H9 (cell line): ENCODE measurements around the gene LTB4R2. TPM values are rescaled to one million over a fixed set of nuclear protein-coding genes. Genes with fewer than 3 reads are reported as not detected.

Source experiments
- DNase-seq: peaks from one replicate; pipeline ENCODE4 v3.0.0-alpha.2; 2017
- H2AFZ ChIP-seq: one replicate; pipeline ENCODE4 v1.6.1; 2013; ENCODE audit warnings: mild to moderate bottlenecking, low read length, control low read depth, moderate library complexity
- H2AK5ac ChIP-seq: 2 replicates; pipeline ENCODE4 v1.6.1; 2013; ENCODE audit warnings: low read length, control low read depth, mixed read lengths; ENCODE audit not compliant: insufficient read length
- H2BK120ac ChIP-seq: one replicate; pipeline ENCODE4 v1.6.1; 2013; ENCODE audit warnings: low read depth, mild to moderate bottlenecking, low read length, control low read depth, inconsistent platforms; ENCODE audit not compliant: poor library complexity, severe bottlenecking
- H2BK12ac ChIP-seq: 2 replicates; pipeline ENCODE4 v1.6.1; 2013; ENCODE audit warnings: low read length, control low read depth, mixed read lengths, low read depth; ENCODE audit not compliant: insufficient read length
- H2BK15ac ChIP-seq: 2 replicates; pipeline ENCODE4 v1.6.1; 2013; ENCODE audit warnings: low read depth, low read length, control low read depth
- H2BK20ac ChIP-seq: one replicate; pipeline ENCODE4 v1.6.1; 2013; ENCODE audit warnings: low read depth, mild to moderate bottlenecking, low read length, control low read depth, inconsistent platforms; ENCODE audit not compliant: poor library complexity, severe bottlenecking
- H2BK5ac ChIP-seq: 2 replicates; pipeline ENCODE4 v1.6.1; 2013; ENCODE audit warnings: low read length, control low read depth, mixed read lengths; ENCODE audit not compliant: insufficient read length
- H3K14ac ChIP-seq: 2 replicates; pipeline ENCODE4 v1.6.1; 2013; ENCODE audit warnings: low read length, control low read depth; ENCODE audit not compliant: insufficient read depth
- H3K18ac ChIP-seq: 2 replicates; pipeline ENCODE4 v1.6.1; 2013; ENCODE audit warnings: low read depth, mild to moderate bottlenecking, mixed read lengths, low read length, control low read depth; ENCODE audit not compliant: insufficient read length
- H3K23ac ChIP-seq: 2 replicates; pipeline ENCODE4 v1.6.1; 2013; ENCODE audit warnings: low read length, control low read depth, mixed read lengths, low read depth; ENCODE audit not compliant: insufficient read length
- H3K23me2 ChIP-seq: 2 replicates; pipeline ENCODE4 v1.6.1; 2013; ENCODE audit warnings: low read depth, mild to moderate bottlenecking, mixed read lengths, low read length, control low read depth; ENCODE audit not compliant: insufficient read length, poor library complexity, severe bottlenecking
- H3K27ac ChIP-seq: 2 replicates; pipeline ENCODE4 v1.5.1; 2013; ENCODE audit warnings: low read length, control low read depth, mixed read lengths, low read depth; ENCODE audit not compliant: insufficient read length
- H3K27me3 ChIP-seq: 2 replicates; pipeline ENCODE4 v1.6.1; 2013; ENCODE audit warnings: low read length, control low read depth, inconsistent platforms; ENCODE audit not compliant: insufficient read depth
- H3K4ac ChIP-seq: 2 replicates; pipeline ENCODE4 v1.6.1; 2013; ENCODE audit warnings: low read depth, mild to moderate bottlenecking, control low read depth, inconsistent platforms, low read length, moderate library complexity
- H3K4me1 ChIP-seq: 2 replicates; pipeline ENCODE4 v1.6.1; 2013; ENCODE audit warnings: low read length, control low read depth, inconsistent platforms; ENCODE audit not compliant: insufficient read depth
- H3K4me2 ChIP-seq: 2 replicates; pipeline ENCODE4 v1.6.1; 2013; ENCODE audit warnings: low read length, control low read depth, mixed read lengths; ENCODE audit not compliant: insufficient read length, insufficient read depth
- H3K56ac ChIP-seq: 2 replicates; pipeline ENCODE4 v1.6.1; 2013; ENCODE audit warnings: low read depth, mild to moderate bottlenecking, mixed read lengths, low read length, control low read depth; ENCODE audit not compliant: insufficient read length
- H3K79me1 ChIP-seq: 2 replicates; pipeline ENCODE4 v1.6.1; 2013; ENCODE audit warnings: low read depth, mild to moderate bottlenecking, moderate library complexity, low read length, control low read depth, inconsistent platforms; ENCODE audit not compliant: insufficient read depth, poor library complexity, severe bottlenecking
- H3K79me2 ChIP-seq: 2 replicates; pipeline ENCODE4 v1.6.1; 2013; ENCODE audit warnings: low read length, control low read depth, inconsistent platforms; ENCODE audit not compliant: insufficient read depth
- H3K9ac ChIP-seq: 2 replicates; pipeline ENCODE4 v1.6.1; 2013; ENCODE audit warnings: low read length, control low read depth, mixed read lengths; ENCODE audit not compliant: insufficient read length; ENCODE audit errors: extremely low read depth
- H3K9me3 ChIP-seq: one replicate; pipeline ENCODE4 v1.6.1; 2013; ENCODE audit warnings: low read depth, low read length, inconsistent platforms; ENCODE audit not compliant: control insufficient read depth
- H3T11ph ChIP-seq: one replicate; pipeline ENCODE4 v1.6.1; 2013; ENCODE audit warnings: mild to moderate bottlenecking, low read length, control low read depth, inconsistent platforms
- H4K20me1 ChIP-seq: one replicate; pipeline ENCODE4 v1.6.1; 2013; ENCODE audit not compliant: control insufficient read depth, insufficient read length, insufficient read depth
- H4K5ac ChIP-seq: 2 replicates; pipeline ENCODE4 v1.6.1; 2013; ENCODE audit warnings: low read depth, mild to moderate bottlenecking, mixed read lengths, low read length, control low read depth; ENCODE audit not compliant: insufficient read length
- H4K8ac ChIP-seq: replicated peaks from 2 replicates; pipeline ENCODE4 v1.6.1; 2013; ENCODE audit warnings: low read length, control low read depth, mixed read lengths, low read depth; ENCODE audit not compliant: insufficient read length
- H4K91ac ChIP-seq: 2 replicates; pipeline ENCODE4 v1.6.1; 2013; ENCODE audit warnings: low read depth, mild to moderate bottlenecking, moderate library complexity, mixed read lengths, low read length, control low read depth; ENCODE audit not compliant: insufficient read length
- H3K27ac Mint-ChIP-seq, 3 experiments: 2 replicates in 2 of 3; 3 replicates in 1 of 3; pipeline ENCODE4 v1.8.0; 2020 to 2021; ENCODE audit warnings: mixed read lengths in 3 of 3, mild to moderate bottlenecking in 1 of 3, moderate library complexity in 1 of 3
- H3K27me3 Mint-ChIP-seq: 2 replicates; pipeline ENCODE4 v1.8.0; 2021; ENCODE audit warnings: low read depth, mild to moderate bottlenecking, moderate library complexity, mixed read lengths
- H3K36me3 Mint-ChIP-seq, 3 experiments: 2 replicates in 2 of 3; 3 replicates in 1 of 3; pipeline ENCODE4 v1.8.0; 2020 to 2021; ENCODE audit warnings: low read depth in 3 of 3, mixed read lengths in 3 of 3; ENCODE audit not compliant: insufficient read depth in 1 of 3
- H3K4me1 Mint-ChIP-seq, 2 experiments: 2 replicates each; pipeline ENCODE4 v1.8.0; 2020; ENCODE audit warnings: mixed read lengths in 2 of 2
- H3K4me3 Mint-ChIP-seq, 2 experiments: 2 replicates in 1 of 2; 3 replicates in 1 of 2; pipeline ENCODE4 v1.8.0; 2020 to 2021; ENCODE audit warnings: mild to moderate bottlenecking in 2 of 2, mixed read lengths in 2 of 2, moderate library complexity in 1 of 2
- H3K9me3 Mint-ChIP-seq, 2 experiments: 2 replicates in 1 of 2; 3 replicates in 1 of 2; pipeline ENCODE4 v1.8.0; 2020; ENCODE audit warnings: mild to moderate bottlenecking in 2 of 2, mixed read lengths in 2 of 2, moderate library complexity in 1 of 2
- CTCF ChIP-seq: fragments of 200-600 bp; sonication (generic); conservative IDR thresholded peaks from 3 replicates; pipeline ENCODE4 v1.8.0; 2021; ENCODE audit warnings: antibody characterized with exemption, mild to moderate bottlenecking
- WGBS: extraction: QIAGEN DNeasy Blood & Tissue Kit; methylation state at CpG from one replicate; pipeline ENCODE4 v1.1.7; 2013; ENCODE audit warnings: missing lambda C conversion rate, low lambda C conversion rate, mixed read lengths; ENCODE audit not compliant: insufficient read length; ENCODE audit errors: extremely low coverage; 5-methylcytosine and 5-hydroxymethylcytosine counted together
- total RNA-seq: library from RNA; stranded (reverse); gene quantifications from 2 replicates; pipeline ENCODE4 v1.2.1, GENCODE V29; 2021

The LTB4R2 gene
- total RNA-seq, 1 experiment from 2014 or later, result 13.4 TPM

GRCh38 chr14:24307575-24308341 is 2.2 kb upstream of the LTB4R2 start, which contains the start of gene CIDEB:
Gene CIDEB, minus strand, starts transcription at chr14:24307977. Its CDS starts 119 bp downstream, at chr14:24307858.
- no peaks in the 10 kb centered on the region for H3K79me2 ChIP-seq
- no peak within 1 kb of the TSS for H3K14ac ChIP-seq
- H3K18ac ChIP-seq, result no peak within 1 kb of the TSS
- H2BK15ac ChIP-seq, result no peak within 1 kb of the TSS
- H2BK120ac ChIP-seq, result no peak within 1 kb of the TSS
- no peak within 1 kb of the TSS for H4K8ac ChIP-seq
- no peak within 1 kb of the TSS for H3T11ph ChIP-seq
- no peak within 1 kb of the TSS for H3K27ac ChIP-seq
- no peak within 1 kb of the TSS for H2AFZ ChIP-seq
- no peaks in the 10 kb centered on the region for H3K9me3 Mint-ChIP-seq
- no peak within 1 kb of the TSS for H2AK5ac ChIP-seq
- no peaks in the 10 kb centered on the region for H3K27me3 ChIP-seq
- peak; percentile 94 for TF ChIP-seq CTCF
- no peaks in the 10 kb centered on the region for H4K20me1 ChIP-seq
- H3K4ac ChIP-seq, result no peak within 1 kb of the TSS
- no peak within 1 kb of the TSS for H3K9ac ChIP-seq
- no peaks in the 10 kb centered on the region for H3K4me1 ChIP-seq
- no peak within 1 kb of the TSS for H2BK12ac ChIP-seq
- no peak within 1 kb of the TSS for H2BK5ac ChIP-seq
- H2BK20ac ChIP-seq, result no peak within 1 kb of the TSS
- peak; percentile 68 for DNase-seq
- H3K4me2 ChIP-seq, result no peak within 1 kb of the TSS
- H3K4me3 Mint-ChIP-seq, result peak within 1 kb of the TSS in 1 of 2 experiments; percentile 3; a peak in 1 of 5 replicates
- H4K91ac ChIP-seq, result no peak within 1 kb of the TSS
- H3K23ac ChIP-seq, result no peak within 1 kb of the TSS
- H3K27ac Mint-ChIP-seq, result peak within 1 kb of the TSS in 2 of 3 experiments; percentile 12 to 64; a peak in 3 of 7 replicates
- H3K36me3 Mint-ChIP-seq, result peaks cover 31 to 67% (median 51%) of the 10 kb centered on the region in 3 experiments
- H3K27me3 Mint-ChIP-seq, result no peaks in the 10 kb centered on the region
- no peaks in the 10 kb centered on the region for H3K79me1 ChIP-seq
- no CpG with 5 or more reads among the region's 6 CpGs for WGBS
- H4K5ac ChIP-seq, result no peak within 1 kb of the TSS
- H3K4me1 Mint-ChIP-seq, result peaks cover 5 to 6% of the 10 kb centered on the region in 2 experiments; a peak in 3 of 4 replicates
- H3K23me2 ChIP-seq, result no peaks in the 10 kb centered on the region
- no peaks in the 10 kb centered on the region for H3K9me3 ChIP-seq
- H3K56ac ChIP-seq, result no peak within 1 kb of the TSS
